ENCODE measurements around the gene UNC93A.

The UNC93A gene

GRCh38 chr6:167300902-167301777 is 10.0 kb downstream of the UNC93A start:
- DNase-seq (ENCODE audit: extremely low spot score), result no peak
- CTCF ChIA-PET, result interaction anchor here (0.5 kb wide), 1 partner anchor 225 kb away, joined by 3 read pairs; no protein-coding TSS in a partner anchor
- TF ChIP-seq BHLHE40 (IDR thresholded peaks at IDR 0.05; ENCODE audit: borderline replicate concordance), result no peak
- no peak for TF ChIP-seq PKNOX1 (IDR thresholded peaks at IDR 0.05)
- TF ChIP-seq LEF1 (IDR thresholded peaks at IDR 0.05; ENCODE audit: borderline replicate concordance), result no peak
- TF ChIP-seq L3MBTL2 (conservative IDR thresholded peaks at IDR 0.05), result no peak
- no peak for TF ChIP-seq FOXK2 (IDR thresholded peaks at IDR 0.05)
- TF ChIP-seq NFRKB (IDR thresholded peaks at IDR 0.05), result no peak
- no peak for TF ChIP-seq HDGF (IDR thresholded peaks at IDR 0.05; ENCODE audit: borderline replicate concordance)
- no peak for TF ChIP-seq TARDBP (IDR thresholded peaks at IDR 0.05)
- no peak for TF ChIP-seq FOXM1 (IDR thresholded peaks at IDR 0.05; ENCODE audit: borderline replicate concordance)
- no peak for TF ChIP-seq ELF4 (IDR thresholded peaks at IDR 0.05)
- no peak for TF ChIP-seq ZNF384 (IDR thresholded peaks at IDR 0.05)
- no peak for TF ChIP-seq FOXA1 (IDR thresholded peaks at IDR 0.05)
- no peak for TF ChIP-seq SUZ12 (IDR thresholded peaks at IDR 0.05)
- TF ChIP-seq CTBP1 (IDR thresholded peaks at IDR 0.05; ENCODE audit: borderline replicate concordance), result no peak
- no peak for TF ChIP-seq ARNT (IDR thresholded peaks at IDR 0.05)
- TF ChIP-seq SP1 (IDR thresholded peaks at IDR 0.05), result no peak
- POLR2A ChIA-PET, result interaction anchor here (1.0 kb wide), 1 partner anchor 50 kb away, joined by 3 read pairs; no protein-coding TSS in a partner anchor

GRCh38 chr6:167302074-167302473 is 11.0 kb downstream of the UNC93A start:
- no peak for DNase-seq (ENCODE audit: extremely low spot score)
- ChIA-PET CTCF (no interaction called here), POLR2A (no interaction called here)
- TF ChIP-seq SUZ12 (IDR thresholded peaks at IDR 0.05) (no peak), PKNOX1 (IDR thresholded peaks at IDR 0.05) (no peak), BHLHE40 (IDR thresholded peaks at IDR 0.05; ENCODE audit: borderline replicate concordance) (no peak), ARNT (IDR thresholded peaks at IDR 0.05) (no peak)

GRCh38 chr6:167302796-167303195 is 11.7 kb downstream of the UNC93A start:
- ChIA-PET POLR2A (no interaction called here), CTCF (no interaction called here)
- no peak for TF ChIP-seq FOXM1 (IDR thresholded peaks at IDR 0.05; ENCODE audit: borderline replicate concordance)
- TF ChIP-seq TARDBP (IDR thresholded peaks at IDR 0.05), result no peak
- no peak for DNase-seq (ENCODE audit: extremely low spot score)

- ChIA-PET POLR2A (no interaction called here), CTCF (no interaction called here)
- no peak for DNase-seq (ENCODE audit: extremely low spot score)
- no peak for TF ChIP-seq SUZ12 (IDR thresholded peaks at IDR 0.05)
Observed at GRCh38 chr6:167303675-167304625, 12.8 kb downstream of the UNC93A start.

GRCh38 chr6:167304912-167305311 is 13.8 kb downstream of the UNC93A start:
- ChIA-PET CTCF (no interaction called here), POLR2A (no interaction called here)
- DNase-seq (ENCODE audit: extremely low spot score), result no peak
- TF ChIP-seq PKNOX1 (IDR thresholded peaks at IDR 0.05) (no peak), ELF4 (IDR thresholded peaks at IDR 0.05) (no peak), L3MBTL2 (conservative IDR thresholded peaks at IDR 0.05) (no peak), NFRKB (IDR thresholded peaks at IDR 0.05) (no peak), HDGF (IDR thresholded peaks at IDR 0.05; ENCODE audit: borderline replicate concordance) (no peak), FOXK2 (IDR thresholded peaks at IDR 0.05) (no peak), ARNT (IDR thresholded peaks at IDR 0.05) (no peak), FOXM1 (IDR thresholded peaks at IDR 0.05; ENCODE audit: borderline replicate concordance) (no peak), SP1 (IDR thresholded peaks at IDR 0.05) (no peak), ZNF384 (IDR thresholded peaks at IDR 0.05) (no peak), TARDBP (IDR thresholded peaks at IDR 0.05) (no peak), CTBP1 (IDR thresholded peaks at IDR 0.05; ENCODE audit: borderline replicate concordance) (no peak), LEF1 (IDR thresholded peaks at IDR 0.05; ENCODE audit: borderline replicate concordance) (no peak), BHLHE40 (IDR thresholded peaks at IDR 0.05; ENCODE audit: borderline replicate concordance) (no peak), FOXA1 (IDR thresholded peaks at IDR 0.05) (no peak)

- ChIA-PET POLR2A (no interaction called here), CTCF (interaction anchor here (0.5 kb wide), 1 partner anchor 45 kb away, joined by 3 read pairs; no protein-coding TSS in a partner anchor)
- no peak for TF ChIP-seq FOXK2 (IDR thresholded peaks at IDR 0.05)
- TF ChIP-seq ELF4 (IDR thresholded peaks at IDR 0.05), result no peak
- no peak for TF ChIP-seq TARDBP (IDR thresholded peaks at IDR 0.05)
- no peak for TF ChIP-seq BHLHE40 (IDR thresholded peaks at IDR 0.05; ENCODE audit: borderline replicate concordance)
- TF ChIP-seq SP1 (IDR thresholded peaks at IDR 0.05), result no peak
- TF ChIP-seq CTBP1 (IDR thresholded peaks at IDR 0.05; ENCODE audit: borderline replicate concordance), result no peak
- no peak for TF ChIP-seq HDGF (IDR thresholded peaks at IDR 0.05; ENCODE audit: borderline replicate concordance)
- TF ChIP-seq NFRKB (IDR thresholded peaks at IDR 0.05), result no peak
- TF ChIP-seq ARNT (IDR thresholded peaks at IDR 0.05), result no peak
- no peak for DNase-seq (ENCODE audit: extremely low spot score)
Observed at GRCh38 chr6:167305796-167306195, 14.7 kb downstream of the UNC93A start.

Data from HEK293T (cell line).